HFFc6 (cell line): Measurements from ENCODE around the gene CMC2. TPM values are rescaled to one million over a fixed set of nuclear protein-coding genes. Genes with fewer than 3 reads are reported as not detected.

Experiments used
- DNase-seq: peaks from one replicate; pipeline ENCODE4 v3.0.0-alpha.2; 2018
- H3K27ac Mint-ChIP-seq: 2 replicates; pipeline ENCODE4 v1.8.0; 2020; ENCODE audit warnings: mild to moderate bottlenecking, mixed read lengths
- H3K27me3 Mint-ChIP-seq: 2 replicates; pipeline ENCODE4 v1.8.0; 2021; ENCODE audit warnings: mild to moderate bottlenecking, moderate library complexity, mixed read lengths; ENCODE audit not compliant: insufficient read depth
- H3K36me3 Mint-ChIP-seq: 2 replicates; pipeline ENCODE4 v1.8.0; 2021; ENCODE audit warnings: low read depth, mixed read lengths
- H3K4me1 Mint-ChIP-seq: 2 replicates; pipeline ENCODE4 v1.8.0; 2020; ENCODE audit warnings: low read depth, mixed read lengths
- H3K4me3 Mint-ChIP-seq: 2 replicates; pipeline ENCODE4 v1.8.0; 2020; ENCODE audit warnings: mild to moderate bottlenecking, moderate library complexity, mixed read lengths
- H3K9me3 Mint-ChIP-seq: 2 replicates; pipeline ENCODE4 v1.8.0; 2020; ENCODE audit warnings: mild to moderate bottlenecking, mixed read lengths
- total RNA-seq, 6 experiments: library from RNA; stranded (reverse); fragmentation: NEBNext Ultra II Directional; extraction: Animal tissue kit (Norgen Biotek cat#: 25700); gene quantifications; 2 replicates in 1 of 6; 3 replicates in 5 of 6; pipeline ENCODE4 v1.2.3, GENCODE V29; 2021
- TF ChIP-seq, protein P1 (sequence below): fragments of 200-600 bp; sonication (generic); IDR thresholded peaks from 2 replicates; pipeline ENCODE4 v1.5.0; 2021; ENCODE audit warnings: antibody characterized with exemption, mild to moderate bottlenecking

Gene CMC2
- total RNA-seq, 6 experiments from 2014 or later, result 64.7 to 82.7 (median 74.8) TPM

DNA sequence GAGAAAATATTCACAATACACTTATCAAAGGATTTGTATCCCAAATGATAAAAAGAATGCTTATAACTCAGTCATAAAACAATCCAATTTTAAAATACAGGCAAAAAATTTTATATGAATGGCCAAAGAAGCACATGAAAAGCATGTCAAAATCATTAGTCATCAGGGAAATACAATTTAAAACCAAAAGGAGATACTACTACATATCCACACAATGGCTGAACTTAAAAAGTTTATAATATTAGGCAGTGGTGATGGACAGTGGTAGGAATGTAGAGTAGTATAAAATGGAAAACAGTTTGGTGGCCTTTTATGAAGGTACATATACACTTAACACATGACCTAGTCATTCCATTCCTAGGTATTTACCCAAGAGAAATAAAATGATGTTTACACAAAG lies 12.2 kb downstream of the CMC2 start:
- DNase-seq, result no peak
- TF ChIP-seq, protein P1, sequence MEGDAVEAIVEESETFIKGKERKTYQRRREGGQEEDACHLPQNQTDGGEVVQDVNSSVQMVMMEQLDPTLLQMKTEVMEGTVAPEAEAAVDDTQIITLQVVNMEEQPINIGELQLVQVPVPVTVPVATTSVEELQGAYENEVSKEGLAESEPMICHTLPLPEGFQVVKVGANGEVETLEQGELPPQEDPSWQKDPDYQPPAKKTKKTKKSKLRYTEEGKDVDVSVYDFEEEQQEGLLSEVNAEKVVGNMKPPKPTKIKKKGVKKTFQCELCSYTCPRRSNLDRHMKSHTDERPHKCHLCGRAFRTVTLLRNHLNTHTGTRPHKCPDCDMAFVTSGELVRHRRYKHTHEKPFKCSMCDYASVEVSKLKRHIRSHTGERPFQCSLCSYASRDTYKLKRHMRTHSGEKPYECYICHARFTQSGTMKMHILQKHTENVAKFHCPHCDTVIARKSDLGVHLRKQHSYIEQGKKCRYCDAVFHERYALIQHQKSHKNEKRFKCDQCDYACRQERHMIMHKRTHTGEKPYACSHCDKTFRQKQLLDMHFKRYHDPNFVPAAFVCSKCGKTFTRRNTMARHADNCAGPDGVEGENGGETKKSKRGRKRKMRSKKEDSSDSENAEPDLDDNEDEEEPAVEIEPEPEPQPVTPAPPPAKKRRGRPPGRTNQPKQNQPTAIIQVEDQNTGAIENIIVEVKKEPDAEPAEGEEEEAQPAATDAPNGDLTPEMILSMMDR, result no peak

DNA sequence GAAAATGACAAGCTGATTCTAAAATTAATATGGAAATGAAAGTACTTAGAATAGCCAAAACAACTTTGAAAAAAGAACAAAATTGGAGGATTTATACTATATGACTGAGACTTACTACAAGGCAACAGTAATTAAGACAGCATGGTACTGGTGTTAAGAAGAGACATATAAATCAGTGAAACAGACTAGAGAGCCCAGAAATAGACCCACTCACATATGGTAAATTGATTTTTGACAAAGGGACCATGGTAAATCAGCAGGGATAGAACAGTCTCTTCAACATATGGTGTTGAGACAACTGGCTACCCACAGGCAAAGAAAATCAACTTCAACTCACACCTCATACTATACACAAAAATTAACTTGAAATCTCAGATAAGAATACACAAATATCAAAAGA lies 12.9 kb downstream of the CMC2 start:
- H3K4me1 Mint-ChIP-seq, result peaks cover 86% of the 10 kb centered on the region
- no peaks in the 10 kb centered on the region for H3K36me3 Mint-ChIP-seq
- peak overlapping the region; percentile 83 for H3K4me3 Mint-ChIP-seq
- H3K9me3 Mint-ChIP-seq, result no peaks in the 10 kb centered on the region
- no peak for DNase-seq
- H3K27ac Mint-ChIP-seq, result peak overlapping the region; percentile 86
- no peaks in the 10 kb centered on the region for H3K27me3 Mint-ChIP-seq
- TF ChIP-seq, protein P1, result no peak

More for the DNA sequence above, 12.2 kb downstream of the CMC2 start:
- H3K4me3 Mint-ChIP-seq, result peak overlapping the region; percentile 83; the same call in 1 of the 2 replicates
- no peaks in the 10 kb centered on the region for H3K27me3 Mint-ChIP-seq
- H3K36me3 Mint-ChIP-seq, result peaks cover 6% of the 10 kb centered on the region; the same call in 1 of the 2 replicates
- H3K27ac Mint-ChIP-seq, result peak overlapping the region; percentile 86
- H3K9me3 Mint-ChIP-seq, result no peaks in the 10 kb centered on the region
- H3K4me1 Mint-ChIP-seq, result peaks cover 88% of the 10 kb centered on the region

DNA sequence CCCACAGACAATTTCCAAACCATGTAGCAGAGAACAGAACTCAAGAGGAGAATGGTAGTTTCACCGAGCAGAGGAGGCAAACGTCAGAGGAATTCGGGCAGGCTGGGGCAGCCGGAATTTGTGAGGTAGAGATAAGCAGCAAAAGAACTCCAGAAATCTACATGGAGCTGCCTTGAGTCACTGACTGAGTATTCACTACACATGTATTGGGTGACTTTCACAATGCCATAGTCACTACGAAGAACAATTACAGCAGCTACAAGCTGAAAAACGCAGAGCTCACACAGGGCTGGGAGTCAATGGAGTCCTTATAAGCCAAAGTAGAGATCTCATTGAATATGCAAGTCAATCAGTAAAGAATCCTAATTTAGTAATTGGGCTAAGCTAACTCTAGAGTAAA lies 13.4 kb downstream of the CMC2 start:
- no peaks in the 10 kb centered on the region for H3K27me3 Mint-ChIP-seq
- peaks cover 81% of the 10 kb centered on the region for H3K4me1 Mint-ChIP-seq
- no peaks in the 10 kb centered on the region for H3K9me3 Mint-ChIP-seq
- TF ChIP-seq, protein P1, result no peak
- peak overlapping the region; percentile 86 for H3K27ac Mint-ChIP-seq
- peak overlapping the region; percentile 83 for H3K4me3 Mint-ChIP-seq
- peak; percentile 81 for DNase-seq
- no peaks in the 10 kb centered on the region for H3K36me3 Mint-ChIP-seq

DNA sequence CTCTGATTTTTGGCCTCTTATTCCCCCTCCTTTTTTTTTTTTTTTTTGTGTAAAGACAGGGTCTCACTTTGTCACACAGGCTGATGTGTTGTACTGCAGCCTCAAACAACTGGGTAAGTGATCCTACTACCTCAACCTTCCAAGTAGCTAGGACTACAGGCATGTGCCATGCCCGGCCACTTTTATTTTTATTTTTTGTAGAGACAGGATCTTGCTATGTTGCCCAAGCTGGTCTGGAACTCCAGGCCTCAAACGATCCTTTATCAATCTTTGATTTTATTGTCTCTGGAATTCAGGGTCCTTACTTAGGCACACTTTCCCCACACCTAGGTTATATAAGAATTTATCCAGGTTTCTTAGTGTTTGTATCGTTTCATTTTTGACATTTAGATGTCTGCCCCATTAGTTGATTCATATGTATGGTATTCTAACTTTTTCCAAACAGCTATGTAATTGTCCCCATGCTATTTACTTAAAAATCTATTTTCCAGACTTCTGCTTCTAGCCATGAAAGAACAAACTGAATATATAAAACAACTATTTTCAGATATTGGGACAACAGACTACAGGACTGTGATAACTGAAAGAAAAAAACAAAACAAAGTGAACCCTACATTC lies 13.9 kb downstream of the CMC2 start:
- TF ChIP-seq, protein P1, result no peak
- Mint-ChIP-seq H3K27ac (peak overlapping the region; percentile 86), H3K4me3 (peak overlapping the region; percentile 83), H3K36me3 (no peaks in the 10 kb centered on the region), H3K27me3 (no peaks in the 10 kb centered on the region), H3K9me3 (no peaks in the 10 kb centered on the region), H3K4me1 (peaks cover 76% of the 10 kb centered on the region)
- DNase-seq, result no peak

DNA sequence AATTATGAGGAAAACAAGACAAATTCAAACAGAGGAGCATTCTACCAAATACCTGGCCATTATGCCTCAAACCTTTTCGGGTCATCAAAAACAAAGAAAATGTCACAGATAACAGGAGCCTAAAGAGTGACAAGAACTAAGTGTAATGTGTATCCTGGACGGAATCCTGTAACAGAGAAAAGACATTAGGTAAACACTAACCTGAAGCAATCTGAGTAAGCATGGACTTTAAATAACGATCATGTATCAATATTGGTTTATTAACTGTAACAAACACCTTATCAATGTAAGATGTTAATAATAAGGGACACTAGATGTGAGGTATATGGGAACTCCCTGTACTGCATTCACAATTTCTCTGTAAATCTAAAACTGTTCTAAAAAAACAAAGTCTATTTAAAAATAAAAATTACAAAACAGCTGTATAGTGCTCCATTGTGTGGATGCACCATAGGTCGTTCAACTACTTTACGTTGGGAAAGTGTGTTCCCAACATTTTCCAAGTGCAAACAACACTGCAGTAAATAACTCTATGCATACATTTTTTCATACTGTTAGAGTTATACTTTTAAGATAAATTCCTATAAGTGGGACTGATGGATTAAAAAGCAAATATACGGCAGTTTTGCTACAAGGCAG lies 14.8 kb downstream of the CMC2 start:
- H3K4me3 Mint-ChIP-seq, result no peak overlapping the region
- H3K9me3 Mint-ChIP-seq, result no peaks in the 10 kb centered on the region
- TF ChIP-seq, protein P1, result no peak
- DNase-seq, result no peak
- no peaks in the 10 kb centered on the region for H3K36me3 Mint-ChIP-seq
- no peaks in the 10 kb centered on the region for H3K27me3 Mint-ChIP-seq
- peaks cover 69% of the 10 kb centered on the region for H3K4me1 Mint-ChIP-seq
- H3K27ac Mint-ChIP-seq, result peak overlapping the region; percentile 46; the same call in 1 of the 2 replicates
